Brain microvascular endothelial cell (primary cell): Measurements from ENCODE around the gene NFIC.
"Not testable (repeated sequence)": the region's sequence is repeated elsewhere in the genome, so short reads cannot be mapped to it uniquely, and the experiment has no call there.

ENCODE experiments used
- DNase-seq: peaks from one replicate; pipeline ENCODE4 v3.0.0-alpha.2; 2020
- H3K27ac ChIP-seq: fragments of 250-450 bp; sonication (Bioruptor Pico); 2 replicates; pipeline ENCODE4 v1.5.1; 2020; ENCODE audit warnings: mild to moderate bottlenecking, moderate library complexity
- H3K27me3 ChIP-seq: fragments of 250-450 bp; sonication (Bioruptor Pico); replicated peaks from 2 replicates; pipeline ENCODE4 v1.5.1; 2020; ENCODE audit warnings: mild to moderate bottlenecking
- H3K36me3 ChIP-seq: fragments of 250-450 bp; sonication (Bioruptor Pico); replicated peaks from 2 replicates; pipeline ENCODE4 v1.5.1; 2020; ENCODE audit warnings: mild to moderate bottlenecking
- H3K4me3 ChIP-seq: 2 replicates; pipeline ENCODE4 v1.5.1; 2011; ENCODE audit warnings: low read depth, mild to moderate bottlenecking, control low read depth, low read length, moderate library complexity
- in situ Hi-C: cut with HindIII; loops from 2 replicates; pipeline ENCODE4 v1.10.0; 2017; ENCODE audit warnings: low sequenced_read_pairs, low pct_ligation_motif_present
- TF ChIP-seq, protein P1 (sequence below): IDR thresholded peaks from 2 replicates; pipeline ENCODE4 v1.5.1; 2011; ENCODE audit warnings: low read depth, mild to moderate bottlenecking, moderate library complexity, low read length, control low read depth, inconsistent platforms; ENCODE audit errors: missing control alignments

Gene NFIC

DNA sequence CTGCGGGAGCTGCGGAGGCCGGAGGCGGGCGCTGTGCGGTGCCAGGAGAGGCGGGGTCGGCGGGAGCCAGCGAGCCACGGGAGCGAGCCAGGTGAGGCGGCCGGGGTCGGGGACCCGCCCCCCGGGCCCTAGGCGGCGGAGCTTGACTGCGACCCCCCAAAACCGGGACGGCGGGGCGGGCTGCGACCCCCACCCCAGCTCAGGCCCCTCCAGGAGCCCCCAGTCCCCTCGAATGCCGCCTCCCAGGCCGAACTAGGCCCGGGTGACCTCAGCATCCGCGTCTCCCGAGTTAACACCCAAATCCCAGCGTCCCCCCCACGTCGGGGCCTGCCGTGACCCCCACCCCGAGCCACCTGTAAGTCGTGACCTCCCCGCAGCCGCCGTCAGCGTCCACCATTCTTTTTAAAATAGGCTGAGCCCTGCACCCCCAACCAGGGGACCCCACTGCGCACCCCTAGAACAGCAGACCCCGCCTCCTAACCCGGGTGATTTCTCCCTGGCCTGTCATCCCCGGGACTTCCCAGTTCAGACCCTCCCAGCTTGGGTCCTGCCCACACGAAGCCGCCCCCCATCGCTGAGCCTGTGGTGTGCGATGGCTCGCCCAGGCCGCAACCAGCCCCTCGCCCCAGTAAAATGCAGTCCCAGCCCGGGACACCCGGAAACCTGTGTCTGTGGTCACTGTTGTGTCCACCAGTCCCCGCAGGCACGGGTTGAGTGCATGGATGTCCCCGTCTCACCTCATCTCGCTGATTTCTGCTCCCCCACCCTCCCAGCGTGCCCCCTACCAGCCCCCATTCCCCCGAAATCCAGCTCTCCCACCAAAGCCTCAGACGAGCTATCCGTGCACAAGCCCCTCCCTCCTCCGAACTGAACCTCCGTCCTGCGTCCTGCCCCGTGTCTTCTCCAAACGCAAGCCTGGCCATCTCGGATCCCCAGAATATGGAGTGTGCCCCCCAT is 140.3 kb downstream of the NFIC start:
- DNase-seq, result peak; percentile 9
- peaks cover 16% of the 10 kb centered on the region for H3K36me3 ChIP-seq
- in situ Hi-C loops, result no loop called here
- peak overlapping the region; percentile 78 for H3K4me3 ChIP-seq
- TF ChIP-seq, protein P1, sequence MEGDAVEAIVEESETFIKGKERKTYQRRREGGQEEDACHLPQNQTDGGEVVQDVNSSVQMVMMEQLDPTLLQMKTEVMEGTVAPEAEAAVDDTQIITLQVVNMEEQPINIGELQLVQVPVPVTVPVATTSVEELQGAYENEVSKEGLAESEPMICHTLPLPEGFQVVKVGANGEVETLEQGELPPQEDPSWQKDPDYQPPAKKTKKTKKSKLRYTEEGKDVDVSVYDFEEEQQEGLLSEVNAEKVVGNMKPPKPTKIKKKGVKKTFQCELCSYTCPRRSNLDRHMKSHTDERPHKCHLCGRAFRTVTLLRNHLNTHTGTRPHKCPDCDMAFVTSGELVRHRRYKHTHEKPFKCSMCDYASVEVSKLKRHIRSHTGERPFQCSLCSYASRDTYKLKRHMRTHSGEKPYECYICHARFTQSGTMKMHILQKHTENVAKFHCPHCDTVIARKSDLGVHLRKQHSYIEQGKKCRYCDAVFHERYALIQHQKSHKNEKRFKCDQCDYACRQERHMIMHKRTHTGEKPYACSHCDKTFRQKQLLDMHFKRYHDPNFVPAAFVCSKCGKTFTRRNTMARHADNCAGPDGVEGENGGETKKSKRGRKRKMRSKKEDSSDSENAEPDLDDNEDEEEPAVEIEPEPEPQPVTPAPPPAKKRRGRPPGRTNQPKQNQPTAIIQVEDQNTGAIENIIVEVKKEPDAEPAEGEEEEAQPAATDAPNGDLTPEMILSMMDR, result no peak
- H3K27ac ChIP-seq, result peak overlapping the region; percentile 78
- no peaks in the 10 kb centered on the region for H3K27me3 ChIP-seq

DNA sequence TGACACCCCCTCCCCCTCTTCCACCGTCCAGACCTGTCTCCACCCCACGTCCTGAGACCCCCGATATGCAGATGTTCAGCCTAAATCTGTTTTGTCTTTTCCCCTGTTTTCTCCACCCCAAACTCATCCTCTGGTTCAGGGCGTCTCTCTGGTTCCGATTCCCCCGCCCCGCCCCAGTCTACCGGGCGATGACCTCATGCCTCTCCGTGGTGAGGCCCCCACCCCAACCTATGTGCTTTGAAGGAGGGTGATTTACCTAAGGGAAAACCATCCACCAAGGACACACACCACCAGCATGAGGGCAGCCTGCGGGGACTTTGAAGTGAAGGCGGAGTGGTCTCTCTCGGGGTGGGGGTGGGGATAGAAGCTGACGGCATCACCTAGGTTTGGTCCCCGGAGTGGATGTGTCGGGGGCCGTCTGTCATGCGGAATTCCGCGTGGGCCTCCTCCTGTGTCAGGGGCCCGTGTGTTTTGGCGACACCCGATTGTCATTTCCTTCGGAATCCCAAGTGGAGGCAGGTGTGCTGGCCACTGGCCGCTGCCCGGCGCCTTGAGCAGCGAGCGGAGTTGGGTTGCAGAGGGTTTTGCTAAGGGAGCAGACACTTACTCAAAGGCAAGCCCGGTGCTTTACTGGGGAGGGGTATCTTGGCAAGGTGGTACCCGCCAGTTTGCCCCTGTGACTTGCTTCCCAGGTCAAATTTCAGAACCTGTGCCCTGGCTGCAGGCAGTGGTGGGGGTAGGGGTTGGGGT is 141.2 kb downstream of the NFIC start:
- Histone ChIP-seq H3K27ac (no peak overlapping the region), H3K27me3 (no peaks in the 10 kb centered on the region), H3K4me3 (peak overlapping the region; percentile 78), H3K36me3 (peaks cover 16% of the 10 kb centered on the region)
- DNase-seq, result no peak
- in situ Hi-C loops, result no loop called here
- TF ChIP-seq, protein P1, result no peak

DNA sequence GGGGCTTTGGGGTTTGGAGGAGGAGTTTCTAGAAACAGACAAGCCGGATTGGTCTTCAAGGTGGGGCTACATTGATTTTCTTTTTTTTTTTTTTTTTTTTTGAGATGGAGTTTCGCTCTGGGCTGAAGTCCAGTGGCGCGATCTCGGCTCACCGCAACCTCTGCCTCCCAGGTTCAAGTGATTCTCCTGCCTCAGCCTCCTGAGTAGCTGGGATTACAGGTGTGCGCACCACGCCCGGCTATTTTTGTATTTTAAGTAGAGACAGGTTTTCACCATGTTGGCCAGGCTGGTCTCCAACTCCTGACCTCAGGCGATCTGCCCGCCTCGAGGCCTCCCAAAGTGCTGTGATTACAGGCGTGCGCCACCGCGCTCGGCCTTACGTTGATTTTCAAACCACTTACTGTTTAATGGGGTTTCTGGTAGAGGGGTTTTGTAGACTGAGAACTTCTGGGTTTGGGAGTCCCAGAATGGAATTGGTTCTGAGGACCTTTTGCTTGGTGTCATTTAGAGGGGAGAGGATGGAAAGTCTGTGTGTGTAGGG is 141.8 kb downstream of the NFIC start:
- H3K4me3 ChIP-seq, H3K27ac ChIP-seq, in situ Hi-C loops: not testable (repeated sequence)

DNA sequence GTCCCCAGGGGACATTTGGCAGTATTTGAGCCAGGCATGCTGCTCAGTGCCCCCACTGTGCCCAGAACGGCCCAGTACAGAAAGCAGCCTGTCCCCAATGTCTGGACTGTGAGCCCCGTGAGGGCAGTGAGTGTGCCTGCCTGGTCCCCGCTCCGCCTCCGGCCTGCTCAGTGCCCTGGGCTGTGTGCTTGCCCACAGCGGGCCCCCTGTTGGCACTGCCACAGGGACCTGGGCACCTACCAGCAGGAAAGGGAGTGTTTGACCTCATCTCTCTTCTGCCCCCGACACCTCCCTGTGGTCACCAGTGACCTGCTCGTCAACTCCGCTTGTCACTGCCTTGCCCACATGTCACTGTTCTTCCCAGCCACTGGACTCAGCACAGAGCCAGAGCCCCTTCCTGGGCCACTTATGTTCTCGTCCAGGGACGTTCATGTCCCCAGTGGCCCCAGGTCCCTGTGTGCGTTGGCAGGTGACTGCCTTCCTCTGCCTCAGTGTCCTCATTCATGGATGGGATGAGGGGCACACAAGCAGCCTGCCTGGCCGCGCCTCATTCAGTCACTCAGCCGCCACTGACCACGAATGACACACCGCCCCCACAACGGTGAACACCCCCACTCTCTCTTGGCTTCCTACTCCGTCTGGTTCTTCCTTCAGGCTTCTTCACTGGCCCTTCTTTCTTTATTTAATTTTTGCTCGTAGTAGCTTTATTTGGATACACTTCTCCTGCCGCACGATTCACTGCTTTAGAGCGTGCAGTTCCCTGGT is 142.6 kb downstream of the NFIC start:
- TF ChIP-seq, protein P1, result no peak
- in situ Hi-C loops, result no loop called here
- Histone ChIP-seq H3K4me3 (no peak overlapping the region), H3K27me3 (no peaks in the 10 kb centered on the region), H3K27ac (peak overlapping the region; percentile 53), H3K36me3 (peaks cover 16% of the 10 kb centered on the region)
- peak; percentile 6 for DNase-seq

More for the DNA sequence above, 141.8 kb downstream of the NFIC start:
- not testable (repeated sequence) for H3K27me3 ChIP-seq, DNase-seq
- peaks cover 16% of the 10 kb centered on the region for H3K36me3 ChIP-seq

DNA sequence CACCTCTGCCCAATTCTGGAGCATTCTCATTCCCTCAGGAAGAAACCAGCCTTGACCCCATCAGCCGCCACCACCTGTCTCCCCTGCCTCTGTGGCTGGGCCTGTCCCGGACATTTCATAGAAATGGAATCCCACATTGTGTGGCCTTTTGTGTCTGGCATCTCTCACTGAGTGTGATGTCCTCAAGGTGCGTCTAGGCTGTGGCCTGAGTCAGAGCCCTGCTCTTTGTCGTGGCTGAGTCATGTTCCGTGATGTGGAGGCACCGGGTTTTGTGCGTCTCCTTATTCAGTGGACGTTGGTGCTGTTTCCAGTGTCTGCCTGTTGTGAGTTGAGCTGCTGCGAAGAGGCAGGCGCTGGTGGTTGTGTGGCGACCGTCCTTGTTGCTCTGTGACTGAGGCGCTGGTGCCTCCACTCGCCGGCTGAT is 143.2 kb downstream of the NFIC start:
- in situ Hi-C loops, result no loop called here
- no peak overlapping the region for H3K4me3 ChIP-seq
- peak overlapping the region; percentile 53 for H3K27ac ChIP-seq
- H3K36me3 ChIP-seq, result peaks cover 16% of the 10 kb centered on the region
- TF ChIP-seq, protein P1, result no peak
- peak; percentile 68 for DNase-seq
- H3K27me3 ChIP-seq, result no peaks in the 10 kb centered on the region
